GM06990 (cell line): ENCODE measurements around the gene ARL15.

Source experiments
- DNase-seq: peaks from one replicate; pipeline ENCODE4 v3.0.0-alpha.2; 2011; ENCODE audit not compliant: insufficient read length; ENCODE audit errors: extremely low read depth
- H3K27me3 ChIP-seq: replicated peaks from 2 replicates; pipeline ENCODE4 v1.6.0; 2011; ENCODE audit warnings: low read length; ENCODE audit not compliant: control insufficient read depth, insufficient read depth
- H3K36me3 ChIP-seq: 2 replicates; pipeline ENCODE4 v1.5.1; 2011; ENCODE audit warnings: low read length; ENCODE audit not compliant: control insufficient read depth, insufficient read depth
- H3K4me3 ChIP-seq: replicated peaks from 2 replicates; pipeline ENCODE4 v1.5.1; 2011; ENCODE audit warnings: low read depth, mild to moderate bottlenecking, control low read depth, low read length
- TF ChIP-seq, protein P1 (sequence below): IDR thresholded peaks from 2 replicates; pipeline ENCODE4 v1.5.1; 2011; ENCODE audit warnings: low read length, control low read depth, mild to moderate bottlenecking, inconsistent platforms; ENCODE audit not compliant: insufficient read depth, poor library complexity, severe bottlenecking

Gene ARL15

DNA sequence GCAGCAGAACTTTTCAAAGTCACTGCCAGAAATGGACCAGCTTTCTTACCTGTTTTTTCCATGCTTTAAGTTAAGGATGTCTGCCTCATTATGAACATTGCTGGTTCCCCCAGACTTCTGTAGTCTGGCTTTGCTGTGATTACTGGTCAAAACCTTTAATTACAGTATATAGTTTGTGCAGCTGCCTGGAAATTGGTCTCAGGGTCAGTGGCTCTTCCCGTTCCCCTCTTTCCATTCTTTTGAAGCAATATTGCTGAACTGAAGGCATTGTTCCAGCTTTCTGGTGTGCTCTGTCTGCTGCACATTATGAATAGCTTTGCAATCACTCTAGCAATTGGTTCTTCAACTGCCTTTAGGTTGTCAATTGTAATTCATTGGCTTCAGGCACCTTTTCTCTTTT lies 206.5 kb downstream of the ARL15 start:
- TF ChIP-seq, protein P1, sequence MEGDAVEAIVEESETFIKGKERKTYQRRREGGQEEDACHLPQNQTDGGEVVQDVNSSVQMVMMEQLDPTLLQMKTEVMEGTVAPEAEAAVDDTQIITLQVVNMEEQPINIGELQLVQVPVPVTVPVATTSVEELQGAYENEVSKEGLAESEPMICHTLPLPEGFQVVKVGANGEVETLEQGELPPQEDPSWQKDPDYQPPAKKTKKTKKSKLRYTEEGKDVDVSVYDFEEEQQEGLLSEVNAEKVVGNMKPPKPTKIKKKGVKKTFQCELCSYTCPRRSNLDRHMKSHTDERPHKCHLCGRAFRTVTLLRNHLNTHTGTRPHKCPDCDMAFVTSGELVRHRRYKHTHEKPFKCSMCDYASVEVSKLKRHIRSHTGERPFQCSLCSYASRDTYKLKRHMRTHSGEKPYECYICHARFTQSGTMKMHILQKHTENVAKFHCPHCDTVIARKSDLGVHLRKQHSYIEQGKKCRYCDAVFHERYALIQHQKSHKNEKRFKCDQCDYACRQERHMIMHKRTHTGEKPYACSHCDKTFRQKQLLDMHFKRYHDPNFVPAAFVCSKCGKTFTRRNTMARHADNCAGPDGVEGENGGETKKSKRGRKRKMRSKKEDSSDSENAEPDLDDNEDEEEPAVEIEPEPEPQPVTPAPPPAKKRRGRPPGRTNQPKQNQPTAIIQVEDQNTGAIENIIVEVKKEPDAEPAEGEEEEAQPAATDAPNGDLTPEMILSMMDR, result no peak
- no peak for DNase-seq
- H3K4me3 ChIP-seq, result no peak overlapping the region

DNA sequence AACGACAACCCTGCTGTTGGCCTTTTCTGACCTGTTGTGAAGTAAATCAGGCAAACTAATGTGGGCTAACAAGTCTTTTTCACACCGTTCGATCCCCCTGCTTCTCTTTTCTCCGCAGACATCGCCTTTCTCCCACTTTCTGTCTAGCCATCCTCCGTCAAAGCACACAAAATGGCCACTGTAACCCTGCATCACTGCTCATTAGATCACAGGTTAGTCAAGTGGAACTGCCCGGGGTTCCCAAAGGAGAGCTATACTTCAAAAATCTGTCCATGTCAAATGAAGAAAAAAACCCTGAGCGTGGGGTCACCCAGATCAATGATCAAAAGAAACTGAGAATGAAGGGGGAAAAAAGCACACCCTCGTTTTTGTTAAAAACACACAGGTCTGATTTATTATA lies 212.1 kb downstream of the ARL15 start:
- H3K36me3 ChIP-seq, result no peaks in the 10 kb centered on the region
- TF ChIP-seq, protein P1, result no peak
- DNase-seq, result no peak
- no peaks in the 10 kb centered on the region for H3K27me3 ChIP-seq
- no peak overlapping the region for H3K4me3 ChIP-seq

More for the DNA sequence above, 206.5 kb downstream of the ARL15 start:
- H3K36me3 ChIP-seq, result no peaks in the 10 kb centered on the region
- no peaks in the 10 kb centered on the region for H3K27me3 ChIP-seq

DNA sequence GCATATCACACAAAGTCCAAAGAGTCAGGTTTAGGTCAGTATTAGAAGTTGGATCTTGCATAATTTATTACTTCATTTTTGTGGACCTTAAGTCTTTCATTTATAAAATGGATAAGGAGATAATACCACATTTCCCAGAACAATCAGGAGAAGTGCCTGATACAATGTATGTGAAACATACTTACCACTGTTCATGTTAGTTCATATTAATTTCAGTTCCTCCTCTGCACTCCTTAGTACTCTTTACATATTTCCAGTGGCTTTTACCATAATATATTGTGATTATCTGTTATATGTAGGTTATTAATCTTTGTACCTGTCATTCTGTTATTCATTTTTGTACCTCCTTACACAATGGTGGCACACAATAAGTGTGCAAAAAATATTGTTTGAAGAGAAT lies 214.4 kb downstream of the ARL15 start:
- TF ChIP-seq, protein P1, result no peak
- Histone ChIP-seq H3K27me3 (no peaks in the 10 kb centered on the region), H3K36me3 (no peaks in the 10 kb centered on the region), H3K4me3 (no peak overlapping the region)
- no peak for DNase-seq

DNA sequence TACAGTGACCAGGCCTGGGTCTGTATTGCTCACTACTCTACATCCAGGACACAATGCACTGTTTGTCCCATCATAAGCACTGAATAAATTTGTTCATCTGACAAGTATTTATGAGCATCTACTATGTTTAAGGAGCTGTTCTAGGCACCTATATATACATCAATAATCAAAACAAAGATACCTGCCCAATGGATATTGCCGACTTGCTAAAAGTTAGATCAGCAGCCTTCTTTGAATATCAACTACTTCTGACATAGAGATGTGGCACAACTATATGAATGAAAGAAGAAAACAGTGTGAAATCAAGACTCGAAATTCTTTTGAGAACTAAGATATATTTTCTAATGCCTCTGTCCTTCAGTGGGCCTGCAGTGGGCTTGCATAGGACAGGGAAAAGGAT lies 215.7 kb downstream of the ARL15 start:
- Histone ChIP-seq H3K27me3 (no peaks in the 10 kb centered on the region), H3K4me3 (no peak overlapping the region), H3K36me3 (no peaks in the 10 kb centered on the region)
- TF ChIP-seq, protein P1, result no peak
- DNase-seq, result no peak

DNA sequence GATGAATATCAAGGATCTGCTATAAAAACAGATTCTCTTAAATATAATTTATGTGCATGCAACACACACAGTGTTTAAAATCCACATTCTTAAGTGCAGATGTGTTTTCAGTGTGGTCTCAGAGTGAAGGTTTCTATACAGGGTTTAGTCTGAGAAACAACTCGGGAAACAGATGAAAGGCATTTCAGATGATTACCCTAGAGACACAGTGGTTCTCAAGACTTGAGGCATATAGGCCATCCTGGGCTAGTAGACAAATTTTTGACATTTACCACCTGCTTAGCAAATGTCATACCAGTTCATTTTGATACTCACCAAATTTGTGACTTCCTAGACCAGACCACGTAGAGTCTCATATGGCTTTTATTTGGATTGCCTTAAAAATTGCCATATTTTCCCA lies 216.5 kb downstream of the ARL15 start:
- H3K4me3 ChIP-seq, result no peak overlapping the region
- TF ChIP-seq, protein P1, result no peak
- no peaks in the 10 kb centered on the region for H3K36me3 ChIP-seq
- no peaks in the 10 kb centered on the region for H3K27me3 ChIP-seq
- DNase-seq, result peak; percentile 29

DNA sequence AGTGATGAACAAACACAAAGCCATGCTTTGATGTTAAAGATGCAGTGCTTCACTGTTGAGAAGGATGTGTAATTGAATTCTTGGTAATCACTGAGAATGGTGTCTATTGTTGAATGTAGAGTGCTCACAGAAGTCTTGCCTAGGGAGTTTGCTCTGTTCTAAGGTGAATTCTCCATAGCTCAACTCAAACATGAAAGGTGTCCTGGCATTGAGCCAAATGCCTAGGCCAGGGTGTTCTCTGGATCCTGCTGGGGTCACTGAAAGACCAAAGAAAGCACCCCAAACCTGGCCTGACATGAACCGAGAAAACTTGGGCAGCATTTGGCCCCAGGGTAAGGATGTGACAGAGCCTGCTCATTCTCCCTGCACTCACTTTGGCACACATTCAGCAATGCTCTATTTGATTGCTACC lies 217.3 kb downstream of the ARL15 start:
- Histone ChIP-seq H3K36me3 (no peaks in the 10 kb centered on the region), H3K4me3 (no peak overlapping the region), H3K27me3 (no peaks in the 10 kb centered on the region)
- TF ChIP-seq, protein P1, result no peak
- no peak for DNase-seq
